IPS DF 4.7 (cell line): ENCODE data around the gene ZIC4.

Source experiments
- DNase-seq: peaks from one replicate; pipeline ENCODE4 v3.0.0-alpha.2; 2013; ENCODE audit warnings: low spot score; ENCODE audit errors: extremely low read depth

ZIC4 gene

DNA sequence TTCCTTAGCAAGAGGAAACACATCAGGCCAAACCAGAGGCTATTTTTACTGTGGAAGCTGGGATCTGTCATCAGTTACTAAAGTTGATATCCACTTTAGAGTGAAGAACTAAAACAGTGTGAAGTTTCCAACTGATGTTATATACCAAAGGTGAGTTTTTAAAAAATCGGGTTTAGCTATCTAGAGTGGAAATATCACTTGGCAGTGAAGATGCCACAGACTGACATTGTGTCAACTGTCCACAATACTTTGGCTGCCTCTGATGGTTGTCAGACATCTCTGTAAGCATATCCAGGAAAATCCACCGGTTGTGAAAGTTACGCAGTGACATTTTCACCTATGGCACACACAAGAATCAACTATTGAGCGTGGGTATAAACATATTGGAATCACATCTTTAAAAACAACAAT is 12.0 kb upstream of the ZIC4 start:
- DNase-seq: no peak

DNA sequence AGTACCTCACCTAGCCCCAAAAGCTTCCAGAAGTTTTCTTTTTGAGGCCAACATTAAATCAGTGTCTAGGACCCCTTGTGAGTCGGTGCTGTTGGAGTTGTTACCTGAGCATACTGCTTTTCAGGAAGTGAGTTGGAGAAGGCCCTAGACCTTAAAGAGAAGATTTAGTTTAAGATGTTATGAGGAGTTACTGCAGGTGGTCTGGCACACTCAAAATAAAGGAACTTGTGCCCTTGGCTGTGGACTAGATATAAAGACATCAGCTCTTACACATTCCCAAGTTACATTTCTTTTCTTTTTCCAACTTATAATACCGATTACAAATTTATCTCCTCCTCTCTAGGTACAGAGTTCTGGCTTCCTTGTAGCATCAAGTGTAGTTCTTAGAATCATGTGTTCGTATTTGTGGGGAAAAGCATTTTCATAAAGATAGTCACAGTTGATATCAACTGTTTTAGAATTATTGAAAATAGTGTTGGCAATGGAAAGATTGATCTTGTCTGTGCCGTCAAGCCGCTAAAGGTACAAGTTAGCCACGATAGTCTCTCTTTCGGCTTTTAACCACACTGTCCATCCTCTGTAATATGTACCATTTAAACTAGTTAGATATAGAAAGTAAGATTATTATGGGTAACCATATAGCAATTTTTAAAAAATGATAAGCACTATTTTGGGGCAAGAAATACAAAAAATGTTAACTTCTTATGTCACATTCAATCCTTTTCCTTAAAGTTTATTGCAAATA is 11.4 kb upstream of the ZIC4 start:
- DNase-seq: no peak

DNA sequence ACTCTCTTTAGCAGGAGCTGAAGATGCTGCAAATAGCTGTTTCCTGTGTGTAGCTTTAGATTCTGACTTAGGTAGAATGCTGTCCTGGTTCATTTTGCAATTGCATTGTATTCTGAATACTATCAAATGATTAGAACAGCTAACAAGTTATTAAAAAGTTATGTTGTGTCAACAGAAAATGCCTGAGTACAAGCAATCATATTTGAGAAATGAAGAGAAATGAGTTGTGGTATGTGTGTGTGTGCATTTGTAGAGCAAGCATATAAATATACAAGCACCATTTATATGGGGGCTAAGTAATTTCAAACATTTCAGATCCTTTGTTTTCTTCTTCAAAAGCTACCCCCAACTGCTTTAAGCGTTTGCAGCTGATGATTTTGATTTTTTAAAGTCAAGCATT is 10.6 kb upstream of the ZIC4 start:
- no peak for DNase-seq

DNA sequence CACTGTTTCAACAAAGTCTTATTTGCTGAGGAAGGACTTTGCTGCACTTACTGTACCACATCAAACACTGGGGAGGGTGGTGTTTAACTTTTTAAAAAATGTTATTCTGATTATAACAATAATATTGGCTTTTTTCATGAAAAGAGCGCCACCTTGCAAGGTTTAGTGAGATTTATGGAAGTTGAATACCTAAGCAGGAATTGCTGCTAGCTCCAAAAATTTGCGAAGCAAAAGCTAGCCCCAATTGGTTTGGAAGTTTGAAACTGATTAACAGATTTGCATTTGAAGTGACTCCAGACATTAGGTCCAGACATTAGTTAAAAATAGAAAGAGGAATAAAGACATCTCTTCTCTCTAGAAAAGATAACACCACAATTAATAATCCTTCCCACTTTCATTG is 9.5 kb upstream of the ZIC4 start:
- no peak for DNase-seq

DNA sequence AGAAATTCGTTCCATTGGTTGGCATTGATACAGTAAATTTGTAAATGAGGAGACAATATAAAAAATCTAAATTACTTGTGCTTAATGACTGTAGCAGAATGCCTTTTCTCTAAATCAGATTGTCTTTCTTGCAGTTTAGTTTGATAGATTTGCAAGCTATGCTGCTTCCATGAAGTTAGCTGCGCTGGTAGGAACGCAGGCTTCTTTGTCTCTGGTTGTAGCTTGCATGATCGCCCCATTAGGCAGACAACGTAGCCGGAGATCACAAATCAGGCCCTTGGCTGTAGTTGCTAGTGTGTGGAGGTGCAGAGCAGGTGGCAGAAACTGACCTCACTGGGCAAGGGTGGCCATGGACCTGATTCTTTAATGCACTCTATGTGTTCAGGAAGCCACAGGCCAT is 8.9 kb upstream of the ZIC4 start:
- DNase-seq: no peak

DNA sequence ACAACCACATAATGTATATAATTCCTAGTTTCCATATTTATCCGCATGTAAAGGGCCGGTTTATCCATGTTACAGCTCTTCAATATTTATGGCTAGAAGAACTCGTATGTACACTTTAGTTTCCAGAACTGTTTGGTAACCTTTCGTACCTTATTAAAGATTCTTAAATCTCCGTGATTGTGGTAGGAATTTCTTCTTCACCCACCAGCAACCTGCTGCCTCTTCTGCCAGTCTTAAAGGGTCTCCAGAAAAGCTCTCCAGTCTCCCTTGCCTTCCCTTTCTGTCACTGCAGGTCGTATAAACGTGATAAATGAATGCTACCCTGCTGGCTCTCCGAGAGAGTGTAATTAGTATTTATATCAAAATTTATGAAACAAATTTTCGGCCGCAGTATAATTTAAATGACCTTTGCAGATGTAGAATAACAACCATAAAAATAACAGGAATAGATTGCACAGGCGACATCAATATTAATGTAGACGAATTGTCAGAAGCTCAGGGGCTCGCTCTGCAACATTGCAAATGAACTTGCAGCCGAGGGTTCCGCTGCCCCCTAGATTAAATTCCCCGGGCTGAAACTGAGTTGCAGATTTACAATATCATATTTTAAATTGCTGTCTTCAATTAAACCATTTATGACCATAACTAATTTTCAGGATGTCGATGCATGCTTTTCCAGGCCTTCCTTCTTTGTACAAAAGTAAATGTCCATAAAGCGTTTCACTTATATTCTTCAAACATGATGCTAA is 8.2 kb upstream of the ZIC4 start:
- DNase-seq: no peak

DNA sequence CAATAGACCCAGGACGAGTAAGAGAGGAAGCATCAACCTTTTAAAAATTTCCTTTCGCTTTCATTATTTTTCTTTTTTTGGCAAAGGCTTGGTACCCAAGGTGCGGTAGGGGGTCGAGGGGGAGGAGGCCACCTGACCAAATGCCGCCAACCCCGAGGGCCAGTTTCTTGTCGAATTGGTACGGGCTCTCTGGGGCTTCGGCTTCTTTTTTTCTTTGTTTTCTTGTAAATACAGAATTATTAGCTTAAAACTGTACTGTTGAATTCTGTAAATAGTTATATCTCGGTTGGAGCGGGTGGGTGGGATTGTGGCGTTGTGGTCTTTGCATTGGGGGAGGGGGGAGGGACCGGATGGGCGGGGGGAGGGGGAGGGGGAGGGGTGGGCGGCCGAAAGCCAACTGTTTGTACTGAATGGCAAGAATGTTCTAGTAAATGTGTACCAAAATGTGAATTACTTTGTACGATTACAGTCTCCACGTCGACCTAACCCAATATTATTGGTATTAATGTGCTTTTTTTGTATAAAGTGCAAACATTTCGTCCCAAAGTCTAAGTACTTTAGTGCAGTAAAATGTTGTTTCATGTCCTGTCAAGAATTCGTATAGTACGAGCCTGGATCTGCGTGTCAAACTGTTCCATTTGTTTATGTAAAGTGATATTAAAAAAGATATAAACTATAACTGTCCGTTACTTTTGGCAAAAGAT is 7.5 kb upstream of the ZIC4 start:
- DNase-seq: no peak

DNA sequence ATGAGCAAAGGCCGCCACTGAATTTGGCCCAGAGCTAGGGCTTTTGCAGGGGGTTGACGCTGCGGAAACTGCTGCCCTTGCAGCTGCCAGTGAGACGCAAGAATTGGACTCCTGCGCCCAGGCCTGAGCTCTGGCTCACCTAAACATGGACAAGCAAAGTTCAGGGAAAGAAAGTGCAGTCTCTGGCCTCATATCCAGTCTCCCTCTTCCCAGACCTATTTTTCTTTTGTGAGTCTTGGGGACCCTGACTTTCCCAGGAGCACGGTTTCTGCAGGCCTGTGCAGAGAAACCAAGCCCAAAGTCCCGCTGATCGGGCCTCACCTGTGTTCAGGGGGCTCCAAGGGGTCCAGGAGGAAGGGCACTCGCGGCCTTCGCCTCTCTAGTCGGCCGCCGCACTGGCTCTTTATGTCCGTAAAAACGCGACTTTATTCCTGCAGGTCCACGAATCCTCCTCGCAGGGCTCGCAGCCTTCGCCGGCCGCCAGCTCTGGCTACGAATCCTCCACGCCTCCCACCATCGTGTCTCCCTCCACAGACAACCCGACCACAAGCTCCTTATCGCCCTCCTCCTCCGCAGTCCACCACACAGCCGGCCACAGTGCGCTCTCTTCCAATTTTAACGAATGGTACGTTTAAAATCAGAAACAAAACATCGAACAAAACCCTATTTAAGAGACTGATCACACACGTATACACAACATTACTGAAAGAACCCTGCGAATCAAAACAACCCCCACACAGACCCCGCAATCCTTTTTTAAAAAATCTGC is 6.8 kb upstream of the ZIC4 start:
- no peak for DNase-seq

DNA sequence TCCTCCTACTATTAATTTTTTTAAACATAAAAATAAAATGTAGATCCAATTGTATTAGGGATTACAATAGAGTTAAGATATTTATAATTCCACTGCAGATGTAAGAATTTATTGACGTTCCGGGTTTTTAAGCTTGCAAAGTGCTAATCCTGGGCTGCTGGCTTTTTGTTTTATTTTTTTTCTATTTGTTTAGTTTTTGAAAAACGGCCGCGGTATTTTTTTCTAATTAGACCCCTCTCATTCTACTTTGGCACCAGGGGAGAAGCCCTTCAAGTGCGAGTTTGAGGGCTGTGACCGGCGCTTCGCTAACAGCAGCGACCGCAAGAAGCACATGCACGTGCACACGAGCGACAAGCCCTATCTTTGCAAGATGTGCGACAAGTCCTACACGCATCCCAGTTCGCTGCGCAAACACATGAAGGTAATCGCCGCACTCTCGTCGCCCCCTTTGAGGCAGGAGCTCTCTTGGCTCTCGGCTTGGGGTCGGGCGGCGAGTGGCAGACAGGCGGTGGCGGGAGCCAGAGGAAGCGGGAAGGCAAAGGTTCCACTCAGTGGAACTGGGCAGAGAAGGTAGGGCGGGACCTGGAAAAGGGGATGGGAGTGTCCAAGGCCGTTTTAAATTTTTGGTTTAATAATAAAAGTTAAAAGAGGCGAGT is 6.0 kb upstream of the ZIC4 start:
- DNase-seq: no peak

DNA sequence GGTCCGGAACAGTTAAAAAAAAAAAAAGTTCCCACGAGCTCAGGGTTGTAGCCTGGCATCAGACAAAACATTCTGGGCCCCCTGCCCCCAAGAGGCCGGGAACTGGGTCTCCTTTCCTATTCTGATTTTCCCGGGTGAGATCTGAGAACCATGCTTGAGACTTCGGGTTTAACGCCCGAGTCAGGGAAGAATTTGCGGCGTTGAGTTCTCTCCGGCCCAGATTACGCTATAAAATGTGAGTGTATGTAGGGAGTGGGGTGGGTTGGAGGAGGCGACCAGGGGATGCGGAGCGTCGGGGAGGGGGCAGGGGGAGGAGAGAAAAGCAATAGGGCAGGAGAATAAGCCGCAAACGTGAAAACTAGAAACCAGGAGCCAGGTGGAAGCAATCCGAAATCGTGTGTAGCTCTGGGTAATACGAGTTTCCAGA is 5.5 kb upstream of the ZIC4 start:
- no peak for DNase-seq

DNA sequence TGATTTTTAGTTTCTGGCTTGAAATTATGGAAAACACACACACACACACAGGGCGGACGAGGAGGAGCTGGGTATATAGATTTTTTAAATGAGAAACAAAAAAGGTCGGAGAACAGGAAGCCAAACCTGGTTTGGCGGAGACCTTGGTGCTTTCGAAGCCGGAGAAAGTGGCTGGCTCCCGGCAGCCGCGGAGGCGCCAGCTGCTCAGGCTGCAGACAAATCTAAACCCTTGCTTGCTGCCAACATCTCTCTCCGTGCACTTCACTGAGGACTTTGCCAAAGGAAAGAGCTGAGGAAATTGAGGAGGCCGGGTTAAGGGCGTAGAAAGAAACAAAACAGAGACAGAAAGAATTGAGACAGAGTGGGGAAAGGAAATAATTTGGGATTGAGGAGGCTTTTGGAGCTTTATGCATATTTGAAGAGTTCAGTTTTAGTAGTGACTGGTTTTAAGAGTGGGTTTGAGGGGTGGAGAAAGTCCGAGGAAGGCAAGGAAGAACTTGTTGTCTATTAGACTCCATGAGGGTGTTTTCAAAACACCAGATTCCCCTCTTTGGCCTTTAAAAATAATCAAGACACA is 5.0 kb upstream of the ZIC4 start:
- no peak for DNase-seq

DNA sequence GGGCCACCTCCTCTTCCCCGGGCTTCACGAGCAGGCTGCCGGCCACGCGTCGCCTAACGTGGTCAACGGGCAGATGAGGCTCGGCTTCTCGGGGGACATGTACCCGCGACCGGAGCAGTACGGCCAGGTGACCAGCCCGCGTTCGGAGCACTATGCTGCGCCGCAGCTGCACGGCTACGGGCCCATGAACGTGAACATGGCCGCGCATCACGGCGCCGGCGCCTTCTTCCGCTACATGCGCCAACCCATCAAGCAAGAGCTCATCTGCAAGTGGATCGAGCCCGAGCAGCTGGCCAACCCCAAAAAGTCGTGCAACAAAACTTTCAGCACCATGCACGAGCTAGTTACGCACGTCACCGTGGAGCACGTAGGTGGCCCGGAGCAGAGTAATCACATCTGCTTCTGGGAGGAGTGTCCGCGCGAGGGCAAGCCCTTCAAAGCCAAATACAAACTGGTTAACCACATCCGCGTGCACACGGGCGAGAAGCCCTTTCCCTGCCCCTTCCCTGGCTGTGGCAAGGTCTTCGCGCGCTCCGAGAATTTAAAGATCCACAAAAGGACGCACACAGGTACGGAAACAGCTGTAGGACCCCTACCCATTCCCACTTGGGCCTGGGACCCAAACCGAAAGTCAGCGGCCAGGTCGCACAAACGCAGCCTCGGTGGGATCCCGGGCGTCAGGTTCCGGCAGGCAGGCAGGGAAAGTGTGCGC is 4.3 kb upstream of the ZIC4 start:
- DNase-seq: no peak

DNA sequence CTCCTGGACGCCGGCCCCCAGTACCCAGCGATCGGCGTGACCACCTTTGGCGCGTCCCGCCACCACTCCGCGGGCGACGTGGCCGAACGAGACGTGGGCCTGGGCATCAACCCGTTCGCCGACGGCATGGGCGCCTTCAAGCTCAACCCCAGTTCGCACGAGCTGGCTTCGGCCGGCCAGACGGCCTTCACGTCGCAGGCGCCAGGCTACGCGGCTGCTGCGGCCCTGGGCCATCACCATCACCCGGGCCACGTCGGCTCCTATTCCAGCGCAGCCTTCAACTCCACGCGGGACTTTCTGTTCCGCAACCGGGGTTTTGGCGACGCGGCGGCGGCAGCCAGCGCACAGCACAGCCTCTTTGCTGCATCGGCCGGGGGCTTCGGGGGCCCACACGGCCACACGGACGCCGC is 3.8 kb upstream of the ZIC4 start:
- DNase-seq: no peak

DNA sequence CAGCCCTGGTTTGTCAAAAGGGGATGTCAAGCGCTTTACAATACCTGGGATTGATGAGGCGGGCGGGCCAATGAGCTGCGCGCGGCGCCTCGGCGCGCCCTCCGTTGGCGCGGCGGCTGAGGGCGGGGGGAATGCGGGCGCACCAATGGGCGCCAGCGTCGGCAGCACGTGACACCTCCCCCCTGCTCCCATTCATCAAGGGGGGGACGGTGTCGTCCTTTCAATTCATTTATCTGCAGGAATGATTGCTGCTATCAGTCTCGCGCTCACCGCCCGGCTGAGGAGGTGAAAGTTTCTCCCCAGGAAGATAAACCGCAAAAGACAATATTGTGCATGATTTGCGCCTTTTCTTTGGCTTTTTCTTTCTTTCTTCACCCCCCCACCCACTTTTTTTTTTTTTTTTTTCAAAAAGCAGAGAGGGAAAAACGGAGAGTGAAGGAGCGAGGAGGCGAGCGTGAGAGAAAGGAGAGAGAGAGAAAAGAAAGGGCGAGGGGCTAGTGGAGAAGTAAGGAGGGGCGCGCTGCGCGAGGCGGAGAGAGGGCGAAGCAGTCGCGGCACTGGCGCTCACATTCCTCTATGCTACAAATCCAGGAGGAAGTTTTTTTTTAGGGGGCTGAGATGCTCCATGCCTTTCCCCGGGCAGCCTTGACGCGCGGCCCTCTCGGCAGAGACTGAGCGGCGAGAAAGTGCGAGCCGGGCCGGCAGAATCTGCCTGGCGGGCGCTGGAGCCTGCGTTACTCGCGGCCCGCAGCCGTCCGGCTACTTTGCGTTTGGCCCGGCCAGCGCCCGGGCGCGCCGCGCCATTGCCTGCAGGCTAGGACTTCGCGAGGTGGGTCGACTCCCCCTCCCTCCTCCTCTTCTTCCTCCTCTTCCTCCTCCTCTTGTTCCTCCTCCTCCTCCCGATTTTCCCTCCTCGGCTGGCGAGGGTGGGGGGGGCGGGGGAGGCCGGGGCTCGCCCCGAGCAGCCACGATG is 3.1 kb upstream of the ZIC4 start, which contains the start of gene ZIC1:
Gene ZIC1 (plus strand): TSS at position 223 of the 973 bp plus-strand sequence. CDS start 748 bp downstream, at position 971.
- no peak for DNase-seq

DNA sequence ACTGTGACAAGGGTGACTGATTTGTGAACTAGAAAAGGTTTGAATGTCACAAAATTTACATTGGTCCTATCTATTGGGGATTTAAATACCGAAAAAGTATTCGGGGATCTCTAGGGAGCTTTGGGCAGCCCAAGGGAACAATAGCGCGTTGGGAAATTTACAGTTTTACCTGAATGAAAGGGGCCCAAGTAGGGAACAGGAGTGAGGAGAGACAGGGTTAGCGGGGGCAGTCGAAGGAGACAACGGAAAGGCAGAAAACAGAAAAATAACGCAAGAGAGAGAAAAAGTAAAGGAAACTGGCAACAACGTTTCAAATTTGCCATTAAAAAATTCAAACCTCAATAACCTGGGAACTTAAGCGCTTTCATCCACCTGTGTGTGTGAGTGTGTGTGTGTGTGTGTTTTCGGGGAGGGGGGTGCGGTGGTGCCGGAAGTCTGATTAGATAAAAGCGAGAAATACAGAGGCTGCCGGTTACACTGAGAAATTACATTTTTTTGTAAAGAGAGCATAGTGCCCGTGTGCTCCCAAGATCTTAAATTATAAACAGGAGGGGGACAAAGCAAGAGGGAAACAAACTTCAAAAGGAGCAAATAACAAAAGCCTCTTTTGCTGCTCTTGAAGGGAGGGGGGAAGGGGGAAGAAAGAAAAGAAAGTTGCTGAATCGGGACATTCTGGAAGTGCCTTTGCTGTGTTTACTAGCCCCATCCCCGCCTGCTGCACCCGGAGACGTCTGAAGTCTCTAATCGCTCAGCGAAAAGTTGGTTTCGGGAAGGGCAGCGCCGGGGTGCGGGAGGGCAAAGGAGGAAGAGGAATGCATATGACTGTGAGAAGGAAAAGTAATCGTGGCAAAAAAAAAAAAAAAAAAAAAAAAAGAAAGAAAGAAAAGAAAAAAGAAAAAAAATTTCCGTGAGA is 2.1 kb upstream of the ZIC4 start:
- no peak for DNase-seq

DNA sequence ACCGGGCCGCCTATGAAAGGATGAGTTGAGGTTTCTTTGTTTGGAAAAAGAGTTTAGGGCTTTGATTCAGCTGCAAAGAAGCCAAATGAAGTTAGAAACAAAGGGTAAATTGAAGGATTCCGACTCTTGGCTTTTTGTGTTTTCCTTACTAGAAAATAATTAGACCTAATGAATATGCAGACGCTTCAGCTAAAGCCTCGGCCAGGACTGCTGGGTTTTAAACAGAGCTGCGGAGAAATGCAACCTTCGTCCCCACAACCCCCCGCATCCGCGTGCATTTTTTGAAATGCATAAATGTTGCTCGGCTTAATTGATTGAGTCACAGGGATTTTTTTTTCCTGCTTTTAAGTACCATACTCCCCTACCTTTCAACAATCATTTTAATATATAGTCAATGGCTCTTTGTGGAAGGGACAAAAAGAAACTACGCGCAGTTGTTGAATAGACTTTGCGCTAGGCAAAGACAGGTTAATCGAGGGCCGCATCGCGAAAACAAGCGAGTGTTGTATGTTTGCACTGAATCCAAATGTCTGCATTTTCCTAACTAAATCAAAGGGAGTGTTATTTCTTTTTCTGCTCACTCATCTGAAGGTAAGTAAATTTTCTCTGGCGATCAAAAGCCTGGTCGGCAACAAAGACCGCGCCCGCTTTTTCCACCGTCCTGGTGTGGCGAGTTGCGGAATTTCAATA is 1.3 kb upstream of the ZIC4 start:
- DNase-seq: no peak

DNA sequence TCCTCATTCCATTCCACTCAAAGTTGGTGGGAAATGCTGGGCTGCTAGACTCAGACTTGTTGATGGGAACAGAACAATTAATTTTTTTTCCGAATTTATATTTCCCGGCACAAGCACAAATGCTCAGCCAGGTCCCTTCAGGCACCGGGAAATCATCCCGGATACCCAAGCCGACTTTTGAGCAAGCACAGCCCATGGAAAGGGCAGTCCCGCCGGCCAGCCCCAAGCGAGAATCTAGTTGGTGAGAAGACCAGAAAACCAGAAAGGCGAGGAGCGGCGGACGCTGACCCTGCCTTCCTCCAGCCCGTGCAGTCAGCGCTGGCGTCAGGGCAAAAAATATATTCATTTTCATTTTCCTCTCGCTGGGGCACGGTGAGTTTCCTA is 763 bp upstream of the ZIC4 start:
- no peak for DNase-seq
